ENCODE measurements around the gene ENDOV.

Gene ENDOV

DNA sequence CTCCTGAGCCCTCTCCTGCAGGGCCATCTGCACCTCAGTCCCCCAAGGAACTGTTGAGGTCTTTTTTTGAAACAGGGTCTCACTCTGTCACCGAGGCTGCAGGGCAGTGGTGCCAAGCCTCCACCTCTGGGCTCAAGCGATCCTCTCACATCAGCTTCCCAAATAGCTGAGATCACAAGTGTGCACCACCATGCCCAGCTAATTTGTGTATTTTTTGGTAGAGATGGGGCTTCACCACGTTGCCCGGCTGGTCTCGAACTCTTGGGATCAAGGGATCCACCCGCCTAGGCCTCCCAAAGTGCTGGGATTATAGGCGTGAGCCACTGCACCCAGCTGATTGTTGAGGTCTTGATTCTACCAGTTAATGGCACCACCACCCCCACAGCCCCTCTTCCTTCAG is 27.9 kb upstream of the ENDOV start:
- H3K4me3 ChIP-seq (ENCODE audit: low read depth, low read length) = no peak overlapping the region
- TF ChIP-seq, protein P1, sequence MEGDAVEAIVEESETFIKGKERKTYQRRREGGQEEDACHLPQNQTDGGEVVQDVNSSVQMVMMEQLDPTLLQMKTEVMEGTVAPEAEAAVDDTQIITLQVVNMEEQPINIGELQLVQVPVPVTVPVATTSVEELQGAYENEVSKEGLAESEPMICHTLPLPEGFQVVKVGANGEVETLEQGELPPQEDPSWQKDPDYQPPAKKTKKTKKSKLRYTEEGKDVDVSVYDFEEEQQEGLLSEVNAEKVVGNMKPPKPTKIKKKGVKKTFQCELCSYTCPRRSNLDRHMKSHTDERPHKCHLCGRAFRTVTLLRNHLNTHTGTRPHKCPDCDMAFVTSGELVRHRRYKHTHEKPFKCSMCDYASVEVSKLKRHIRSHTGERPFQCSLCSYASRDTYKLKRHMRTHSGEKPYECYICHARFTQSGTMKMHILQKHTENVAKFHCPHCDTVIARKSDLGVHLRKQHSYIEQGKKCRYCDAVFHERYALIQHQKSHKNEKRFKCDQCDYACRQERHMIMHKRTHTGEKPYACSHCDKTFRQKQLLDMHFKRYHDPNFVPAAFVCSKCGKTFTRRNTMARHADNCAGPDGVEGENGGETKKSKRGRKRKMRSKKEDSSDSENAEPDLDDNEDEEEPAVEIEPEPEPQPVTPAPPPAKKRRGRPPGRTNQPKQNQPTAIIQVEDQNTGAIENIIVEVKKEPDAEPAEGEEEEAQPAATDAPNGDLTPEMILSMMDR (IDR thresholded peaks at IDR 0.05; ENCODE audit: borderline replicate concordance, insufficient read depth, low read depth, low read length) = no peak

DNA sequence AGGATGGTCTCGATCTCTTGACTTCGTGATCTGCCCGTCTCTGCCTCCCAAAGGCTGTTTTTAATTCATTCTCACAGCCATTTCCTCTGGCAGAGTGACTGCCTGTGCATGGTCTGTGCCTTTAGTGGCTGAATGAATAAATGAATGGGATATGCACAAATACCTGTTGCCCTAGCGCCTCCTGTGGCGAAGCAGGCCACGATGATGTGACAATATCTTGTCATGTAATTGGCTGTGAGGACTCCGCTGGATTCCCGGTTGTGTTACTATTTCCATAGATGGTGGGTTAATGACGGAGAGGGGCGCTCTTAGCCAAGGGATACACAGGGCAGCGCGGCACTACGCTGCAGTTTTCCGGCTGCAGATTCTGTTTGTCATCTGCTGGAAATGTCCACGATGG is 26.8 kb upstream of the ENDOV start:
- H3K4me3 ChIP-seq (ENCODE audit: low read depth, low read length) = no peak overlapping the region

DNA sequence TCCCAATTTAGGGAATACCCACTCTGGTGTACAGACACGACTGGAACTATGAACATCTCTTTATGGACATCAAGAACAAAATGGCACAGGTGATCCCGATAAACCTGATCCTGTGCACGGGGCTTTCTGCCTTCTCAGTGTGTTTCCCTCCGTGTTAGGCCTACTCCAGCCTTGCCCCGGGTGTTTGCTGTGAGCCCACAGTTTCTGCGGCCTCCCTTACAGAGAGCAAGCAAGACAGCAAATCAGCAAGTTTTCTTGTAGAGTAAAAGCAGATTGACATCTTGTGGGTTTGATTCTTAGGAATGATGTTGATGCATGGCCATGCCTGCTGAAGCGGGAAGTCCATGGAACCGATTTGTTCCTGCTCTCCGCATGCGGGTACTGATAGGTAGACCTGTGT is 26.4 kb upstream of the ENDOV start:
- H3K4me3 ChIP-seq (ENCODE audit: low read depth, low read length) = no peak overlapping the region
- TF ChIP-seq, protein P1 (IDR thresholded peaks at IDR 0.05; ENCODE audit: borderline replicate concordance, insufficient read depth, low read depth, low read length) = no peak

More for the DNA sequence above, 26.8 kb upstream of the ENDOV start:
- TF ChIP-seq, protein P1 (IDR thresholded peaks at IDR 0.05; ENCODE audit: borderline replicate concordance, insufficient read depth, low read depth, low read length) = no peak

DNA sequence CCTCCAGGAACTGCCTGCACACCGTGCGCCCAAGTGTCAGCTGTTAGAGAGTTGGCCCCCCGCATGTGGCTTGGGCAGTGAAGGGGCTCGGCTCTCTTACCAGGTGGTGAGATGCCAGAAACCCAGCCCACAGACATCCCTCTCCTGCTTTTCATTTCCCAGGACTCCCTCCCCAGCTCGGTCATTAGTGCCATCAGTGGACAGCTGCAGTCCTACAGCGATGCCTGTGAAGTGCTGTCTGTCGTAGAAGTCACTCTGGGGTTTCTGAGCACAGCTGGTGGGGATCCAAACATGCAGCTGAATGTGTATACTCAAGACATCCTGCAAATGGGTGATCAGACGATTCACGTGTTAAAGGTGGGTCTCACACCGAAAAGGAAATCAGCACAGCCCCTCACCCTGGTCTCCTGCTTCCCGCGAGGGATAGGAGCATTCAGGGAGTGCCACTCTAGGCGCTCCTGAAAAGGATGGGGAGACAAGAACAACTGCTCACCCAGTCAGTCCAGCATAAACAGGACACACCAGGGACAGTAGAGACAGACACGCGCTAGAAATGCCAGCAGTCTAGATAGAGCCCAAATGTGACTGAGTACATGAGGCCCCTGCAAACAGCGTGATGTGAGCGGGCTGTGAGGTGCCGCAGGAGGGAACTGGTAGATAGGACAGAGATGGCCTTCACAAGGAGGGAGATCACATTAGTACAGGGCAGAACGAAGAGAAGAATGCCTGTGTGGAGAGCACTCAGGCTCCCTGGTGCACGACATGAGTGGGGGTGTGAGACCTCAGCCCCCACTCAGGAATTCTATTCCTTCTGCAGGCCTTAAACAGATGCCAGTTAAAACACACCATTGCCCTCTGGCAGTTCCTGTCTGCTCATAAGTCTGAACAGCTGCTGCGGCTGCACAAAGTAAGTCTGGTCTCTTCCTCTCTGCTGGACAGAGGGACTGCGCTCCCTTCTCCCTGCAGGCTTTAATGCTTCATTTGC is 25.7 kb upstream of the ENDOV start:
- TF ChIP-seq, protein P1 (IDR thresholded peaks at IDR 0.05; ENCODE audit: borderline replicate concordance, insufficient read depth, low read depth, low read length) = no peak
- no peak overlapping the region for H3K4me3 ChIP-seq (ENCODE audit: low read depth, low read length)

DNA sequence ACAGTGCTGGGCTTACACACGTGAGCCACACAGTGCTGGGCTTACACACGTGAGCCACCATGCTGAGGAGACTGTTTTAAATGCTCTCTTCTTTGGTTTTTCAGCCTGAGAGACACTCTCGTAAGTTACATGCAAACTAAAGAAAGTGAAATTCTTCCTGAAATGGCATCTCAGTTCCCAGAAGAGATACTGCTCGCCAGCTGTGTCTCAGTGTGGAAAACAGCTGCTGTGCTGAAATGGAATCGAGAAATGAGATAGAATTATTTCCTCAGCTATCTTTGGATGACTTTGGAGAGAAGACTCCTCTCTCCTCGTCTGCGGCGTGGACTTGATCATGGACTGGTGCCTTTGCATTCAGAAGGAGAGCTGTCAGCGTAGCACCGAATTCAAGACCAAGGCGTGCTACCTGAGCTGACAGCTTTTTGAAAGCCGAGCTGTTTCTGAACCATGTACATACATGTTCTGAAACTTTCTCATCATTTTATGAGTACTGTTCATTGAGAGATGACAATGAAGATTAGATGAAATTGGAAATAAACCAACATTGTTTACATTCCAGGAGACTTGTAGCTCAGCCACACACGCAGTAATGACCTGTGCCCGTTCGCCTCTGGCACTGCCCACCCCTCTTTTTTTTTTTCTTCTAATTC is 21.6 kb upstream of the ENDOV start:
- no peak overlapping the region for H3K4me3 ChIP-seq (ENCODE audit: low read depth, low read length)
- TF ChIP-seq, protein P1 (IDR thresholded peaks at IDR 0.05; ENCODE audit: borderline replicate concordance, insufficient read depth, low read depth, low read length) = no peak

DNA sequence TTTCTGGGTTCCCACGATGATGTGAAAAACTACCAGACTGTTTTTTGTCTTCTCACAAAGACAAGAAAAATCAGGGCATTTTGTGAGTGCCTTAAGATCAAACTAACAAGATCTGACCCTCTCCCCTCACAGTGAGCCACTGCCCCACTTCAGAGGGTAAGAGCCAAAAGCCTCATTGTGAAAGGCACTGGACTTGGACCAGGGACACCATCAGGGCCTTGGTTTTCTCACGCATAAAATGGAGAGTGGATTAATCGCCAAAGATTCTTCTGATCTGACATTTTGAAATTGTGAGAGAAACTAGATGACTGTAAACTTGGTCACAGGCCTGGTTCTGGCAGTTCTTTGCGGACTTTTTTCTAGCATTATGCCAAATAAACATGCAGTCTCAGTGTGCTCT is 21.0 kb upstream of the ENDOV start:
- no peak overlapping the region for H3K4me3 ChIP-seq (ENCODE audit: low read depth, low read length)
- TF ChIP-seq, protein P1 (IDR thresholded peaks at IDR 0.05; ENCODE audit: borderline replicate concordance, insufficient read depth, low read depth, low read length) = no peak

Data from GM12875 (cell line).